HepG2 (cell line): ENCODE measurements around the gene CAVIN3.
"Not testable (repeated sequence)": the region's sequence is repeated elsewhere in the genome, so short reads cannot be mapped to it uniquely, and the experiment has no call there.

ENCODE experiments used
- BHLHE40 ChIP-seq: IDR thresholded peaks from 2 replicates; pipeline ENCODE4 v1.6.1; 2011; ENCODE audit warnings: low read length, improper control_type of control experiment
- EEA1 ChIP-seq: sonication (generic); formaldehyde crosslinking; IDR thresholded peaks from 2 replicates; pipeline ENCODE4 v1.5.1; 2020; ENCODE audit warnings: mild to moderate bottlenecking, missing genetic modification reagents, borderline replicate concordance
- HDAC2 ChIP-seq: sonication (generic); formaldehyde crosslinking; IDR thresholded peaks from 2 replicates; pipeline ENCODE4 v1.4.0; 2020; ENCODE audit warnings: missing genetic modification reagents
- MATR3 ChIP-seq: sonication (generic); formaldehyde crosslinking; IDR thresholded peaks from 2 replicates; pipeline ENCODE4 v1.4.0; 2020; ENCODE audit warnings: missing genetic modification reagents
- POLR2AphosphoS2 ChIP-seq: IDR thresholded peaks from 2 replicates; pipeline ENCODE4 v1.6.1; 2011; ENCODE audit warnings: low read depth, low read length, improper control_type of control experiment
- TCF7 ChIP-seq: sonication (generic); IDR thresholded peaks from 2 replicates; pipeline ENCODE4 v1.6.1; 2016; ENCODE audit warnings: antibody characterized with exemption, low read depth
- ZNF12 ChIP-seq: sonication (generic); formaldehyde crosslinking; IDR thresholded peaks from 2 replicates; pipeline ENCODE4 v1.5.0; 2020; ENCODE audit warnings: missing genetic modification reagents
- ZNF18 ChIP-seq: sonication (generic); formaldehyde crosslinking; IDR thresholded peaks from 2 replicates; pipeline ENCODE4 v1.8.0; 2022; ENCODE audit warnings: mild to moderate bottlenecking, missing genetic modification reagents; ENCODE audit not compliant: insufficient replicate concordance
- ZNF660 ChIP-seq: sonication (generic); formaldehyde crosslinking; IDR thresholded peaks from 2 replicates; pipeline ENCODE4 v1.5.1; 2020; ENCODE audit warnings: mild to moderate bottlenecking, low read depth, missing genetic modification reagents, borderline replicate concordance
- ZNF777 ChIP-seq: sonication (generic); formaldehyde crosslinking; IDR thresholded peaks from 2 replicates; pipeline ENCODE4 v1.4.0; 2020; ENCODE audit warnings: missing genetic modification reagents
- ZNF780A ChIP-seq: sonication (generic); formaldehyde crosslinking; IDR thresholded peaks from 2 replicates; pipeline ENCODE4 v1.8.0; 2022; ENCODE audit warnings: mild to moderate bottlenecking, missing genetic modification reagents, moderate library complexity

- not testable (repeated sequence) for TF ChIP-seq ZNF18 (CRISPR knock-in tag); ZNF12; MATR3 (CRISPR knock-in tag); EEA1 (CRISPR knock-in tag); TCF7; ZNF780A; BHLHE40; HDAC2 (CRISPR knock-in tag); ZNF777 (CRISPR knock-in tag); ZNF660 (CRISPR knock-in tag); POLR2AphosphoS2
Measured at GRCh38 chr11:6280809-6281208, 39.5 kb downstream of the CAVIN3 start.
